ENCODE data around the gene JMJD8.

GRCh38 chr16:722835-723633 lies 38.9 kb upstream of the JMJD8 start:
- TF ChIP-seq EZH2 (IDR thresholded peaks at IDR 0.05; ENCODE audit: insufficient read depth, poor library complexity, severe bottlenecking): no peak
- no peak for TF ChIP-seq EZH2phosphoT487 (IDR thresholded peaks at IDR 0.05; ENCODE audit: insufficient read depth, low read depth)

Data from GM23248 (cell line).